ENCODE measurements around the gene SMCO2. TPM values are rescaled to one million over a fixed set of nuclear protein-coding genes. Genes with fewer than 3 reads are reported as not detected.

Gene SMCO2
- total RNA-seq, 1 experiment from 2014 or later: 1.7 TPM

DNA sequence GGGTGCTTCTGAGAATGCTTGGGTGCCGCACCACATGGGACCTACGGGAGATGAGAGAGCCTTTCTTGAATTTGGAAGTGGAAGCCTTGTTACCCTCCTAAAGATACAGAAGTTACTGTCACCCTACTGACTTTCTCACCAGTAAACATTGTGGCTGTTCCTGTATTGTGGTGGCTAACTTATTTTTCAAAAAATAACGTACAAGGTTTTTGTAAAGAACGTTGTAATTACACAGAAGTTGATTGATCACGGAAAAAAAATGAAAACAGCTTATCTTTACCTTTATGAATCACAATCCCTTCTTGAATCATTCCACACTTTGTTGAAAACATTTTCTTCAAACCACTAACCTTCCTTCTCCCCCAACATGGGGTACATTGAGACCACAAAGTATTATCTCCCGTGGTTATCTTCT lies 55.5 kb downstream of the SMCO2 start:
- ChIA-PET CTCF (no interaction called here), POLR2A (ENCODE audit: unreplicated experiment) (no interaction called here)
- no peaks in the 10 kb centered on the region for H3K9me2 ChIP-seq (replicated peaks; ENCODE audit: low read length)
- DNase-seq: no peak
- H3K9me3 ChIP-seq (ENCODE audit: low read length): no peaks in the 10 kb centered on the region
- no peaks in the 10 kb centered on the region for H3K36me3 ChIP-seq (ENCODE audit: low read depth, low read length)
- H3K9ac ChIP-seq (ENCODE audit: low read length): no peak overlapping the region
- no TSS peak for BruUV-seq (replicated peaks)
- peaks cover 4% of the 10 kb centered on the region for H3K4me1 ChIP-seq (ENCODE audit: insufficient read depth, low read length)
- H3K27ac ChIP-seq (ENCODE audit: low read length): no peak overlapping the region
- no peaks in the 10 kb centered on the region for H4K20me1 ChIP-seq (ENCODE audit: low read length)
- no peak overlapping the region for H2AFZ ChIP-seq (ENCODE audit: low read length)
- TF ChIP-seq EZH2 (IDR thresholded peaks at IDR 0.05; ENCODE audit: low read length, unreplicated experiment): no peak
- TF ChIP-seq CTCF (conservative IDR thresholded peaks at IDR 0.05; ENCODE audit: low read depth, low read length): no peak
- TF ChIP-seq EZH2phosphoT487 (IDR thresholded peaks at IDR 0.05; ENCODE audit: borderline replicate concordance, low read length): no peak
- no peak for ATAC-seq
- no peaks in the 10 kb centered on the region for H3F3A ChIP-seq (ENCODE audit: low read length, unreplicated experiment)
- H3K27me3 ChIP-seq (ENCODE audit: low read length): no peaks in the 10 kb centered on the region
- H3K79me2 ChIP-seq (ENCODE audit: low read length): no peaks in the 10 kb centered on the region
- intact Hi-C loops (cut with micrococcal nuclease): no loop called here
- no peak overlapping the region for H3K4me2 ChIP-seq (ENCODE audit: low read length)
- no peak overlapping the region for H3K4me3 ChIP-seq (ENCODE audit: low read length)

- no peaks in the 10 kb centered on the region for H3K27me3 ChIP-seq (ENCODE audit: low read length)
- H3K27ac ChIP-seq (ENCODE audit: low read length): no peak overlapping the region
- BruUV-seq (replicated peaks): no TSS peak
- POLR2A ChIA-PET (ENCODE audit: unreplicated experiment): no interaction called here
- no peaks in the 10 kb centered on the region for H3K9me3 ChIP-seq (ENCODE audit: low read length)
- H3K9ac ChIP-seq (ENCODE audit: low read length): no peak overlapping the region
- H3K79me2 ChIP-seq (ENCODE audit: low read length): no peaks in the 10 kb centered on the region
- no peak for ATAC-seq
- CTCF ChIA-PET: no interaction called here
- no peaks in the 10 kb centered on the region for H3K36me3 ChIP-seq (ENCODE audit: low read depth, low read length)
- no peaks in the 10 kb centered on the region for H3K9me2 ChIP-seq (replicated peaks; ENCODE audit: low read length)
- H3K4me3 ChIP-seq (ENCODE audit: low read length): no peak overlapping the region
- DNase-seq: no peak
- TF ChIP-seq EZH2phosphoT487 (IDR thresholded peaks at IDR 0.05; ENCODE audit: borderline replicate concordance, low read length) (no peak), CTCF (conservative IDR thresholded peaks at IDR 0.05; ENCODE audit: low read depth, low read length) (no peak), EZH2 (IDR thresholded peaks at IDR 0.05; ENCODE audit: low read length, unreplicated experiment) (no peak)
- H4K20me1 ChIP-seq (ENCODE audit: low read length): no peaks in the 10 kb centered on the region
- peaks cover 3% of the 10 kb centered on the region for H3K4me1 ChIP-seq (ENCODE audit: insufficient read depth, low read length)
- intact Hi-C loops (cut with micrococcal nuclease): no loop called here
- H3F3A ChIP-seq (ENCODE audit: low read length, unreplicated experiment): no peaks in the 10 kb centered on the region
- H3K4me2 ChIP-seq (ENCODE audit: low read length): no peak overlapping the region
- no peak overlapping the region for H2AFZ ChIP-seq (ENCODE audit: low read length)
Observed at GRCh38 chr12:27504507-27504906, 58.0 kb downstream of the SMCO2 start.

DNA sequence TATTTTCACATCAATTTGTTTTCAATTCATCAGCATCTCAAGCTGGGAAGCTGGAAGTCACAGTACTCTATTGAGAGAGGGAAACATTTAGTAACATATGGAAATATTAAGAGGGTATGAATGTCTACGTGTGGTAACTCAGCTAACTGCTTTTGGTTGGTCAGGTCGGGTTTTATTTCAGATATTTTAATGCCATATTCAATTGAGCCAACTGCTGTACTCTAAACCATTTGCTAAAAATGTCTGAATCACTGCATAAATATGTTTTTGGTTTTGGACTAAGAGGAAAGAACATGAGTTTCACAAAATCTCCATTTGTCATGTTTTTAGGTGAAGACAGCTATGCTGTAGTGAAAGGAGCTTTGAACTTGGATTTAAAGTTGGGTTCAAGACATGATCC lies 58.6 kb downstream of the SMCO2 start:
- no peak for TF ChIP-seq EZH2phosphoT487 (IDR thresholded peaks at IDR 0.05; ENCODE audit: borderline replicate concordance, low read length)
- TF ChIP-seq CTCF (conservative IDR thresholded peaks at IDR 0.05; ENCODE audit: low read depth, low read length): no peak
- TF ChIP-seq EZH2 (IDR thresholded peaks at IDR 0.05; ENCODE audit: low read length, unreplicated experiment): no peak
- intact Hi-C loops (cut with micrococcal nuclease): no loop called here
- ATAC-seq: no peak

More for the DNA sequence above, 58.6 kb downstream of the SMCO2 start:
- DNase-seq: no peak
- Histone ChIP-seq H3K4me3 (ENCODE audit: low read length) (no peak overlapping the region), H3K9me2 (replicated peaks; ENCODE audit: low read length) (no peaks in the 10 kb centered on the region), H4K20me1 (ENCODE audit: low read length) (no peaks in the 10 kb centered on the region), H3K4me1 (ENCODE audit: insufficient read depth, low read length) (no peaks in the 10 kb centered on the region), H2AFZ (ENCODE audit: low read length) (no peak overlapping the region), H3F3A (ENCODE audit: low read length, unreplicated experiment) (no peaks in the 10 kb centered on the region), H3K4me2 (ENCODE audit: low read length) (no peak overlapping the region), H3K27ac (ENCODE audit: low read length) (no peak overlapping the region), H3K9ac (ENCODE audit: low read length) (no peak overlapping the region), H3K27me3 (ENCODE audit: low read length) (no peaks in the 10 kb centered on the region), H3K9me3 (ENCODE audit: low read length) (no peaks in the 10 kb centered on the region), H3K79me2 (ENCODE audit: low read length) (no peaks in the 10 kb centered on the region), H3K36me3 (ENCODE audit: low read depth, low read length) (no peaks in the 10 kb centered on the region)
- BruUV-seq (replicated peaks): no TSS peak
- POLR2A ChIA-PET (ENCODE audit: unreplicated experiment): no interaction called here
- CTCF ChIA-PET: no interaction called here
